ENCODE results near the gene TPRG1. TPM values are rescaled to one million over a fixed set of nuclear protein-coding genes. Genes with fewer than 3 reads are reported as not detected.

Gene TPRG1
- total RNA-seq, 1 donor from 2014 or later: under 0.01 TPM

DNA sequence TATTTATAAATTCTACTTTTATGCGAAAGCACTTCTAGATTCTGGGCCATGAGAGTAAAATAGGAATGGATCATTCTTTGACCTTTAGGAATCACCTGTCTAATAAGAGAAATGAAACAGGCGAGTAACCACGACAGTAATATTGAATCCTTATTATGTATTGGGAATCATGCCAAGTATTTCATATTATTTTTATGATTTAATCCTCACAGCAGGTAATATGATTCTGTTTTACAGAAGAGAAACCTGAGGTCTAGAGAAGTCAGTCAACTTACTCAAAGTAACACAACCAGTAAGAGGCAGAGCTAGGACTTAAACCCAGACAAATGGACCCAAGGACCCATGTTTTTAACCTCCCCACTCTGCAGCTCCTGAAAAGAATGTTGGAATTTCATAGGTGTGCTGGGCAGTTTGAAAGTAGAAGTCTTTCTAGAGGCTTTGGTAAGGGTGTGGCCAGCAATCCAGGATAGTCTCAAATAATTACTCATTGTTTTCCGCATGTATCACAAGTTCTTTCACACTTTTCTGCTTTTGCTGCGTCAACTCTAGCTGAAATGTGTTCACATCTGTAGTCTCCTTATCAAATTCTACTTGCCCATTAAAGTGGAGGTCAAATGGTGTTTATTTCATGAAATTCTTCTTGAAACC is 181.7 kb downstream of the TPRG1 start:
- DNase-seq (ENCODE audit: low read depth in 2 of 2): no peak

DNA sequence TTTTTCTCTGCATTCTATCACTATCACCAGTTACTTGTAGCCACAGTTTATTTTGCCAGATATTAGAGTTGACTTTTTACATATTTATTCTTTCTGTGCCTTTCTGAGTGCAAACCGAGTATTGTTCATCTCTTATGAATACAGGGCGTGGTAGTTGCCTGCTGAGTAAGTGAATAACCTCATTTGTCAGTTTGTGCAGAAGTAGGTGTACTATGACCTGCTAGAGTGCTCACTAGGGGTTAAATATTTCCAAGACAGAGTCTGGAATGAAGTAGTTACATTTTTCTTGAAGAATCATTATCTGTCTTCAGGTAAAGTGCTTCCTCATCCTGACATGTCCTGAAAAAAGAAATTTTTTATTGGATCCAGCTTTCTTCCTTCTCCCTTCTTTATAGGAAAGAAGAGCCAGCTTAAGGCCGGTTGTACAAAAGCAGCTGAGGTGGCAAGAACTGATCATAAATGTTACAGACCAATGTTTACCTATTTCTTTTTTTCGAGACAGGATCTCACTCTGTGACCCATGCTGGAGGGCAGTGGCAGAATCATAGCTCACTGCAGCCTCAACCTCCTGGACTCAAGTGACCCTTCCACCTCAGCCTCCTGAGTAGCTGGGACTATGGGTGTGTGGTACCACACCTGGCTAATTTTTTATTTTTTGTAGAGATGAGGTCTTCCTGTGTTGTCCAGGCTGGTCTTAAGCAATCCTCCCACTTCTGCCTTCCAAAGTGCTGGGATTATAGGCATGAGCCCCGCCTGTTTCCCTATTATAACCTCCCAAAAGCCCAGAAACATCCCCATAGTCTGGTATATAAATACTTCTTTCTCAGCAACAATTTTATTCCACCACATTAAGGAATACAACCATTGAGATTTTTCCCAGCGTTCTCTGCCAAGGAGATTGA is 182.5 kb downstream of the TPRG1 start:
- DNase-seq (ENCODE audit: low read depth in 2 of 2): no peak

DNA sequence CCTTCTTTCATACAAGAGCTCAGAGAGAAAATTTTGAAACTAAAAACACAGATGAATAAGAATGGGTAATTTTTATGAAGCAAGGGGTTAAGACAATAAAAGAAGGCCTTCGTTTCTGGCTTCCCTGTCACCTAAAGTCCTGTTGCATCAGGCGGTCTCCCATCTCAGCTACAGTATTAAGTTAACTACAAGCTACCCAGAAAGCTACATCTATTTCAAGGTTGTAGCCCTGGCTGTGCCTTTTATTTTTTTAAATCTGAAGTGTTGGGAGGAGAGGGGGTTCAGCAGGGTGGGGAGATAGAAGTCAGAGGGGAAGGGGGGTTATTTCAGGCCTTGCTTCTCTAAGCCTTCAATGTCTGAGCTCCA is 183.3 kb downstream of the TPRG1 start:
- DNase-seq (ENCODE audit: low read depth in 2 of 2): no peak

DNA sequence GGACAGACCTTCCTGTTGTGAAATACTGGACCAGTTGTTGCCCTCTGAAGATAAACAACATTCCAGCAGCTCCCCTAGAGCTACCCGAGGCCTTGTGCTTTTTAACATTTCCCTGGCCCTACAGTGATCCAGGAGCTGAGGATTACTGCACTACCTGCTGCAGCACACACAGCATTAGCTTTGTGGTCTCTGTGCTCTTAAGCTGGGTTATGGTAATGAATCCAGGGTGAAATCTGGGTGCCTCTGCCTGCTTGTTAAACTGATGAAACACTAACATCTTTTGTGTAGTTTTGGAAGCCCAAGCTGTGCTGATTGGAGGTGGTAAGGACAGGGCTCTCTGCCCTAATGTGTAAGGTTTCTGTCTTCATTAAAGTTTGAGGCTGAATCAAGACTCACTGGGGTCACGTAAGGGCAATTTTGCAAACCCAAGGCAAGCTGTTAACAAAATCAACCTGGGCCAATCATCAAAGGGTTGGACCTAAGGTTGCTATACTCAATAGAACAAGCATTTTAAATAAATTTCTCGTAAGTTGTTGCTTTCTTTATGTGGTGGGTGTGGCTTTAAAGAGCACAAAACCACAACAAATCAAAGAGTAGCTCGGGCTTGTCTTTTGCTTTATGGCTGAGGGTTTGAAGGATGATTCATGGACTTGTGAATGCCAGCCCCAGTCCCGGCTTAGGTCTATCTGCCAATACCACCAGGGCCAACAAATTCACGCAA is 183.9 kb downstream of the TPRG1 start:
- no peak for DNase-seq (ENCODE audit: low read depth in 2 of 2)

DNA sequence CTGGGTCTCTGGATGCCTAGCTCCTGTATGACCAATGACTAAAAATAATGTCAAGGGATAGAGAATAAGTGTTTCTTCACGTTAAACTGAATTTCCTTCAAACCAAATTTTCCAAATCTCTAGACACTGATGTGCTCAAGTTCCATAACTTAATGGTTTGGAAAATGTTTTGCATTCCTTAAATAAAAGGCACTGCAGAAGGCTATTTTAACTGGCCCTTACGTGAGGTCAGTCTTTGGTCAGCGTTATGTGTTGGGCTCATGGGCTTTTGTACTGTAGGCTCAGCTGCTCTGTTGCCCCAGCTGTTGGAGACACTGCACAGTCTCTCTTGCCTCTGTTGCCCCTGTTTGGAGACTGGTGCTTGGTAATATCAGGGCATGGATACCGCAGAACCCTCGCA is 188.5 kb downstream of the TPRG1 start:
- no peak for DNase-seq (ENCODE audit: low read depth in 2 of 2)

DNA sequence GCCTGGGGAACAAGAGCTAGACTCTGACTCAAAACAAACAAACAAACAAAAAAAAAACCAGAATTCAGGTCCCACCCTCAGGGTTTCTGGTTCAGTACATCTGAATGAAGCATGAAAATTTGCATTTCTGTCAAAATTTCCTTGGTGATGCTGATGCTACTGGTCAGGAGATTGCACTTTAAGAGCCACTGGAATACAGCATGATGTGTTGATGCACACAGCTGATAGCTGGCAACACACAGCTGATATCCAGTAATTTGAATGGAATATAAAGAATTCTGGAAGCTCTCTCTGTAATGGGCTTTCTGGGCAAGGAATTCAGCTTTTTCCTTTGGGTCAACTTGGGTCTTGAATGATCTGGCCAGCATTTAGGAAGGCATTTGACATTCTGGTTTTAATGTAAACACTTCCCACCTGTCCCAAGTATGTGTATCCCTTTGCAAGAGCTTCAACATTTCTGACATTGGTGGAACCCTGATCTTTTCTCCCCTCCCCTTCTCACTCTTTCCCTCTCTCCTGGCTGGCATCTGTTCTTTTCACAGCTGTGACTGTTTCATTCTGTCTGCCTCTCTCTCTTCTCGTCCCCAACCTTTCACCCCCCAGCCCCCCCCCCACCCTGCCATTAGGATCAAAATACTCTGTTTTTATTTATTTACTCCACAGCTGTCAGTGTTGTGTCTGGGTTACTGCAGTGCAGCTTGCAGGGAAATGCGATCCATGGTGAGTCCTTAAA is 189.5 kb downstream of the TPRG1 start:
- DNase-seq (ENCODE audit: low read depth in 2 of 2): no peak

DNA sequence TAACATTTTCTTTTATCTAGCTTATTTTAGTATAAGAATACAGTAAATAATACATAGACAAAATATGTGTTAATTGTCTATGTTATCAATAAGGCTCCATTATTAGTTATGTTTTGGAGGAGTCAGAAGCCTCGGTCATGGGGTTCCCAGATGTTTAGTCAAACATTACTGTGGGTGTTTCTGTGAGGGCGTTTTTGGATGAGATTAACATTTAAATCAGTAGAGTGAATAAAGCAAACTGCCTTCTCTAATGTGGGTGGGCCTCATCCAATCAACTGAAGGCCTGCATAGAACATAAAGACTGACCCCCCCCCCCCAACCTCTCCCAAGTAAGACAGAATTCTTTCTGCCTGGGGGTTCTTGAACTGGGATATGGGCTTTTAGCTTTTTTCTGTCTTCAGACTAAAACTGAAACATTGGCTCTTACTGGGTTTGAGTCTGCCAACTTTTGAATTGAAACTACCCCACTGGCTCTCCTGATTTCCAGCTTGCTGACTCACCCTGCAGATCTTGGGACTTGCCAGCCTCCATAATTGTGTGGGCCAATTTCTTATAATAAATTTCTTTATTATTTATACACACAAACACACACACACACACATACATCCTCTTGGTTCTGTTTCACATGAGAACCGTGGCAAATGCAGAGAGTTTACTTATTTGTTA is 192.0 kb downstream of the TPRG1 start:
- DNase-seq (ENCODE audit: low read depth in 2 of 2): no peak

DNA sequence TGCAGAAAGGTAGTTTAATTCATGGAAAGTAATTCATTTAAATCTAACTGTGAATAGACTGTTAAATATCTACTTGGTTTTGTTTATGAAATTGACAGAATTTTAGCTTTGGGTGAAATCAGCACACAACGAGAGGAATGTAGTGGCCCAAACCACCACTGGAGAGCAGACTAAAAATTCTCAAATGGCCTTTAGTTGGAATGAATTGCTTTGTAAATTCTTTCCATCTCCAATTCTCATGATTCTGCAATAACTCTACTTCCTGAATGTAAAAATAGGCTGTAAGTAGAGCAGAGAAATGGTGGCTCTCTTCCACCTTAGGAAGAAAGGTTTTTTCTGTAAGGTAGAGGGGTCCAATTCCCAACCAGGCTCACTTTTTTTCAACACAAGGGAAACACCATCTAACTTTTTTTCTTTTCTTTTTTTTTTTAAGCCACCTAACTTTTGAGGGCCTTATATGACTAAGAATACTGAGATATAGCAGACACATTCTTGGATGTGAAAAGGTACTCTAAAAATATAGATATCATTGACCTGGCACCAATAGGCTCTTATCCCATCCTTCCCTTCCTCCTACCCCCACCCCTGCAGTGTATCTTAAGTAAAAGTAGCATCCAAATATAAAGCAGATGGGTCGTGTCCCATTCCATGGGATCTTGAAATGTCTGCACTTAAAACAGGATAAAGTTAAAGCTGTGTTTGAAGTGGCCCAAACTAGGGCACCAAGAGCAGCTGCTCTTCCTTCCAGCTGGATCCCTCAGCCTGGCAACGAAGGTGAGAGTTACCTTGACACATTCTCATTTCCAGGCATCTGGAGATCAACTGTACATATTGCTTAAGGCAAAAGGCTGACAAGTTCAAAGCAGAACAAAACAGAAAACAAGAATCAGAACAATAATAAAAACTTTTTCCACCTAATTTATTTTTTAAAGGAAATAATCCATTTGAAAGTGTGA is 194.1 kb downstream of the TPRG1 start:
- DNase-seq (ENCODE audit: low read depth in 2 of 2): no peak

DNA sequence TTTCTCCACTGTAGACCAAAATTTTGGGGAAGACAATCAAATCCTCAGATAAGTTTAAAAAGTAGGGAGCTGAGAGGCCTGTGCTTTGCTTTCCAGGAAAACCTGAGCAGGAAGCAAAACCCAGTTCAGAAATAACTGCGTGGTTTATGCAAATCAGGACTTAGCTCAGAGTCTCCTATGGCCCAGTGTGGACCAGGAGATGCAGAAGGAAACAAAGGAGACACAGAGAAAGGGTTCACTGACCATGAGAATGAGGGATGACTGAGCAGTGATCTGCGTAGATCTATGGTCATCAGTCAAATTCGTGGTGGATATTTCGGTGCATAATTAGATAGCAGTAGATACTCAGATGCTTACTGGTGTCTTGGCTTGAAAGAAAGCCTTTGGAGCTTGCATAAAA is 196.6 kb downstream of the TPRG1 start:
- no peak for DNase-seq (ENCODE audit: low read depth in 2 of 2)

DNA sequence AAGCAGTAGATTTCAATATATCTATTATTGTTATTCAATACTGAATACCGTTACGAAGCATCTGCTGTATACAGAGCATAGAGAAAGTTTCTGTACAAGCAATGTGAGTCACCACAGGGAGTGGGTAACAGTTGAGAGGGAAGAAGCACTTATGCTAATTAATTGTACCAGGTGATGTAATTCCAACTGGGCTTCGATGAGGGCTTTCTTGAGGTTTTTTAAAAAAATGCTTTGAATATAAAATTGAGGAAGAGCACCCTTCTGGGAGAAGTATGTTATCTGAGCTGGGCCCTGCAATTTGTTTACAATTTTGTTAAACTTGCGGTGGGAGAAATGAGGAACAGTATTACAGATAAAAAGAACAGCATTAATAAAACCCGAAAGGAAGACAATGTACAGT is 197.9 kb downstream of the TPRG1 start:
- DNase-seq (ENCODE audit: low read depth in 2 of 2): no peak

DNA sequence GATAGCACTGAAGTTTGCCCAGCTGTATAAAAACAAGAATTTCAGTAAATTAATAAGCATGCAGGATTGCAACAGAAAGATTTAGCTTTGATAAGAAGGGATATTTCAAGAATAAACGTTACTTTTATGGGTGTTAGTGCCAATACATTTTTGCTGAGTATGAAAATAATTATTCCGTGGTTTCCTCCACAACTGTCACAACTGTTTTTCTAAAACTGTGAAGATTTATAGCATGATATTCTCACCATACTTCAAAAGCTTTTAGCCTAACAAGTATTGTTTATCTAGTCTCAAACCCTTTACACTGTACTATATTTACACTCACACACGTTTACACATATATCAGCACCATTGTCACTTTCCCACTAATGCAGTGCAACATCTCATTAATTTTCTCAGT is 200.5 kb downstream of the TPRG1 start:
- no peak for DNase-seq (ENCODE audit: low read depth in 2 of 2)

Measured in lung microvascular endothelial cell (primary cell).